ENCODE results near the gene RNF220.
"Not testable (repeated sequence)": the region's sequence is repeated elsewhere in the genome, so short reads cannot be mapped to it uniquely, and the experiment has no call there.

Gene RNF220

GRCh38 chr1:44547361-44547760, 142.3 kb downstream of the RNF220 start:
- FAIRE-seq (no peak), DNase-seq (ENCODE audit: insufficient read length) (no peak)
- TF ChIP-seq TAF1 (IDR thresholded peaks at IDR 0.05; ENCODE audit: borderline replicate concordance, low read depth, low read length) (no peak), POLR2AphosphoS5 (IDR thresholded peaks at IDR 0.05; ENCODE audit: low read depth, low read length) (no peak), POLR2A (IDR thresholded peaks at IDR 0.05; ENCODE audit: low read depth, low read length) (no peak)

- TF ChIP-seq TAF1 (IDR thresholded peaks at IDR 0.05; ENCODE audit: borderline replicate concordance, low read depth, low read length) = no peak
- no peak for TF ChIP-seq POLR2AphosphoS5 (IDR thresholded peaks at IDR 0.05; ENCODE audit: low read depth, low read length)
- TF ChIP-seq POLR2A (IDR thresholded peaks at IDR 0.05; ENCODE audit: low read depth, low read length) = no peak
- FAIRE-seq = no peak
Observed at GRCh38 chr1:44547837-44548236, 142.8 kb downstream of the RNF220 start.

GRCh38 chr1:44549510-44549909, 144.5 kb downstream of the RNF220 start:
- no peak for TF ChIP-seq TAF1 (IDR thresholded peaks at IDR 0.05; ENCODE audit: borderline replicate concordance, low read depth, low read length)
- FAIRE-seq = no peak

More at GRCh38 chr1:44547837-44548236, 142.8 kb downstream of the RNF220 start:
- DNase-seq (ENCODE audit: insufficient read length) = no peak

GRCh38 chr1:44553127-44553758, 148.2 kb downstream of the RNF220 start:
- no peak for TF ChIP-seq TAF1 (IDR thresholded peaks at IDR 0.05; ENCODE audit: borderline replicate concordance, low read depth, low read length)
- no peak for TF ChIP-seq POLR2AphosphoS5 (IDR thresholded peaks at IDR 0.05; ENCODE audit: low read depth, low read length)
- TF ChIP-seq POLR2A (IDR thresholded peaks at IDR 0.05; ENCODE audit: low read depth, low read length) = no peak
- DNase-seq (ENCODE audit: insufficient read length) (no peak), FAIRE-seq (no peak)

More at GRCh38 chr1:44549510-44549909, 144.5 kb downstream of the RNF220 start:
- no peak for DNase-seq (ENCODE audit: insufficient read length)

- TF ChIP-seq POLR2AphosphoS5 (IDR thresholded peaks at IDR 0.05; ENCODE audit: low read depth, low read length) (no peak), TAF1 (IDR thresholded peaks at IDR 0.05; ENCODE audit: borderline replicate concordance, low read depth, low read length) (no peak), POLR2A (IDR thresholded peaks at IDR 0.05; ENCODE audit: low read depth, low read length) (no peak)
- FAIRE-seq (no peak), DNase-seq (ENCODE audit: insufficient read length) (no peak)
Observed at GRCh38 chr1:44553771-44554170, 148.7 kb downstream of the RNF220 start.

GRCh38 chr1:44554706-44555105, 149.7 kb downstream of the RNF220 start:
- no peak for FAIRE-seq
- TF ChIP-seq POLR2A (IDR thresholded peaks at IDR 0.05; ENCODE audit: low read depth, low read length) = no peak
- no peak for TF ChIP-seq TAF1 (IDR thresholded peaks at IDR 0.05; ENCODE audit: borderline replicate concordance, low read depth, low read length)
- no peak for TF ChIP-seq POLR2AphosphoS5 (IDR thresholded peaks at IDR 0.05; ENCODE audit: low read depth, low read length)
- no peak for DNase-seq (ENCODE audit: insufficient read length)

GRCh38 chr1:44557778-44558177, 152.7 kb downstream of the RNF220 start:
- TF ChIP-seq TAF1 (IDR thresholded peaks at IDR 0.05; ENCODE audit: borderline replicate concordance, low read depth, low read length) (no peak), POLR2AphosphoS5 (IDR thresholded peaks at IDR 0.05; ENCODE audit: low read depth, low read length) (no peak), POLR2A (IDR thresholded peaks at IDR 0.05; ENCODE audit: low read depth, low read length) (no peak)
- DNase-seq (ENCODE audit: insufficient read length) = no peak

GRCh38 chr1:44558883-44559282, 153.8 kb downstream of the RNF220 start:
- FAIRE-seq (no peak), DNase-seq (ENCODE audit: insufficient read length) (no peak)

More at GRCh38 chr1:44557778-44558177, 152.7 kb downstream of the RNF220 start:
- no peak for FAIRE-seq

GRCh38 chr1:44559330-44559729, 154.3 kb downstream of the RNF220 start:
- TF ChIP-seq TAF1 (IDR thresholded peaks at IDR 0.05; ENCODE audit: borderline replicate concordance, low read depth, low read length) (no peak), POLR2A (IDR thresholded peaks at IDR 0.05; ENCODE audit: low read depth, low read length) (no peak), POLR2AphosphoS5 (IDR thresholded peaks at IDR 0.05; ENCODE audit: low read depth, low read length) (no peak)
- FAIRE-seq (no peak), DNase-seq (ENCODE audit: insufficient read length) (no peak)

More at GRCh38 chr1:44558883-44559282, 153.8 kb downstream of the RNF220 start:
- TF ChIP-seq POLR2AphosphoS5 (IDR thresholded peaks at IDR 0.05; ENCODE audit: low read depth, low read length) = no peak
- no peak for TF ChIP-seq TAF1 (IDR thresholded peaks at IDR 0.05; ENCODE audit: borderline replicate concordance, low read depth, low read length)
- no peak for TF ChIP-seq POLR2A (IDR thresholded peaks at IDR 0.05; ENCODE audit: low read depth, low read length)

- no peak for TF ChIP-seq POLR2A (IDR thresholded peaks at IDR 0.05; ENCODE audit: low read depth, low read length)
- no peak for TF ChIP-seq POLR2AphosphoS5 (IDR thresholded peaks at IDR 0.05; ENCODE audit: low read depth, low read length)
- no peak for TF ChIP-seq TAF1 (IDR thresholded peaks at IDR 0.05; ENCODE audit: borderline replicate concordance, low read depth, low read length)
- FAIRE-seq = no peak
- no peak for DNase-seq (ENCODE audit: insufficient read length)
Observed at GRCh38 chr1:44559913-44560312, 154.9 kb downstream of the RNF220 start.

- DNase-seq (ENCODE audit: insufficient read length); FAIRE-seq: not testable (repeated sequence)
Observed at GRCh38 chr1:44560696-44561095, 155.6 kb downstream of the RNF220 start.

- no peak for TF ChIP-seq POLR2A (IDR thresholded peaks at IDR 0.05; ENCODE audit: low read depth, low read length)
- DNase-seq (ENCODE audit: insufficient read length) (no peak), FAIRE-seq (no peak)
Observed at GRCh38 chr1:44565259-44565750, 160.2 kb downstream of the RNF220 start.

GRCh38 chr1:44565833-44566232, 160.8 kb downstream of the RNF220 start:
- no peak for DNase-seq (ENCODE audit: insufficient read length)
- FAIRE-seq = no peak
- TF ChIP-seq POLR2AphosphoS5 (IDR thresholded peaks at IDR 0.05; ENCODE audit: low read depth, low read length) = no peak
- TF ChIP-seq TAF1 (IDR thresholded peaks at IDR 0.05; ENCODE audit: borderline replicate concordance, low read depth, low read length) = no peak
- TF ChIP-seq POLR2A (IDR thresholded peaks at IDR 0.05; ENCODE audit: low read depth, low read length) = no peak

Data from GM12892 (cell line).